GM18511 (cell line): ENCODE results near the gene ZMAT5.

Source experiments
- ATAC-seq: cut with Tn5 transposase; IDR thresholded peaks from one replicate; pipeline ENCODE4 v1.9.1; 2021; ENCODE audit warnings: mild to moderate bottlenecking, moderate library complexity; ENCODE audit not compliant: unreplicated experiment

ZMAT5 gene

DNA sequence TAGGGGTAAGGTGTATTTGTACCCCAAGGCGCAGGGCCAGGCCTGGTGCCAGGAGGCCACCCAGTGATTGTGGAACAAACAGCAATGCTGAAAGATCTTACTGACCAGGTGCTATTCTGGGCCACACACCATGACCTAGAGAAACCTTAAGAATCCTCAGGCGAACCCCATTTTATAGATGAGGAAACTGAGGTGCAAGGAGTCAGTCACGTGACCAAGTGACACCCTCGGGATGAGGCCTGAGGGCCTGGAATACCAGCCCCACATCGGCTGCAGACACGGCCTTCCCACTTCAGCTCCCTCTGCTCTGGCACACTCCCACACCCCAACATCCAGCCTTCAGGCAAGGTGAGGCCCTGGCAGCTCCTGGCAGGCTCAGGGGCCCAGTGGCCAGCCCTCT lies 33.9 kb downstream of the ZMAT5 start:
- ATAC-seq: no peak

DNA sequence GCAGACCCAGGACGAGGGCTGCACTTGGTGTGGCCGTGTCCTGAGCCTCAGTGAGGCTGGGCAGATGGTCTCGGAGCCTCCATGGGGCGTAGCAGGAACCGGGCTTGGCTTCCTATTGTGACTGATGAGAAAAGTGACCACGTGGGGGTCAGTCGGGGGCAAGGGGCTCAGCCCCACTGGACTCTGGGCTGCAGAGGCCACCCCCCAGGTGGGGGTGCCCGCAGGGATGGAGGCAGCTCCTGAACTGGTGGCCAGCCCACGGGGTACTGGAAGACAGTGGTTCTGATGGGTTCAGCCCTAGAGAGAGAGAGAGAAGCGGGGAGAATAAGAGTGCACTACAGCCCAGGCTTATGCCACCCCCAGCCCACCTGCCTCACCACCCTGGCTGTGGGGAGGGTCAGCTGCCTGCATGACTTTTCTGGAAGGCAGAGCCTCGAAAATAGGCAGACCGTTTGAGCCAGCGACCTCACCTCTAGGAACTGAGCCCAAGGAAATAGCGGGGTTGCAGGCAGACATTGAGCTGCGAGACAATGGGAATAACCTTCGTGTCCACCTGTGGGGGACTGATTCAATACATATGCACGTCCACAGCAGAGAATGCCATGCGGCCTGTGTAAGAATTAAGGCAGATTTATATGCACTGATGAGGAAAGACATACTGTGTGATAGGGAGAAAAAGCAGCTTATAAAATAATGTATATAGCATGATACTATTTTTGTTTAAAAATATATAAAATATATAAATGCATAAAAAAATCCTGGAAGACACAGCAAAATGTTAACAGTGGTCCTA lies 35.6 kb downstream of the ZMAT5 start:
- ATAC-seq: no peak

DNA sequence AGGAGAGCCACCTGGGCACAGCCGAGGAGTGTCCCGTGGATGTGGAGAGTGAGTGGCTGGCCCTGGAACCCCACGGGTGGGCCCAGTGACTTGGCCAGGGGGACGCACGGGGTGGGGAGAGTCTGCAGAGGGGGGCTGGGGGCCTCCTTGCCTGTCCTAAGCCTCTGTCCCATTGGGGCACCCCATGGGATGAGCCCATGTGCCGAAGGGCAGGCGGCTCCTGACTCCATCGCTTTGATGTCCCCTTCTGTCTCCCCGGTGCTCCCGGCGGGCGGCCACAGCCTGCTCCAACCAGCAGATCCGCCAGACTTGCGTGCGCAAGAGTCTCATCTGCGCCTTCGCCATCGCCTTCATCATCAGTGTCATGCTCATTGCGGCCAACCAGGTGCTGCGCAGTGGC lies 37.6 kb downstream of the ZMAT5 start:
- ATAC-seq: no peak

DNA sequence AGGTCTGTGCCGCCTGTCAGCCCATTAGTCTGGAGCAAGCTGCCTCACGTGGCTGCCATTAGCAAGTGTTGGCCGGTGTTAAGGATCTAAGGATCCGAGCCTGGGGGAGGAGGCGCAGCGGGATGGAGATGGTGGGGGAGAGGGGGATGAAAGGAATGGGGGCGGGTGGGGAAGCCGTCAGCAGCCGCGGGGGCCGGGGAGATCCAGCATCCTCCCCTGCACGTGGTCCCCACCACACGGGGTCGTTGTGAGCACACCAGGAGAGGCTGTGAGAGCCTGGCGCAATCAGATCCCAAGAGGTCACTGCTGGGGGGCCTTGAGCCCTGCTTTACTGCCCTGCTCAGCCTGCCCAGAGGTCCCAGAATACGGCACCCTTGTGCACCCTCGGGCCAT lies 39.7 kb downstream of the ZMAT5 start:
- no peak for ATAC-seq

DNA sequence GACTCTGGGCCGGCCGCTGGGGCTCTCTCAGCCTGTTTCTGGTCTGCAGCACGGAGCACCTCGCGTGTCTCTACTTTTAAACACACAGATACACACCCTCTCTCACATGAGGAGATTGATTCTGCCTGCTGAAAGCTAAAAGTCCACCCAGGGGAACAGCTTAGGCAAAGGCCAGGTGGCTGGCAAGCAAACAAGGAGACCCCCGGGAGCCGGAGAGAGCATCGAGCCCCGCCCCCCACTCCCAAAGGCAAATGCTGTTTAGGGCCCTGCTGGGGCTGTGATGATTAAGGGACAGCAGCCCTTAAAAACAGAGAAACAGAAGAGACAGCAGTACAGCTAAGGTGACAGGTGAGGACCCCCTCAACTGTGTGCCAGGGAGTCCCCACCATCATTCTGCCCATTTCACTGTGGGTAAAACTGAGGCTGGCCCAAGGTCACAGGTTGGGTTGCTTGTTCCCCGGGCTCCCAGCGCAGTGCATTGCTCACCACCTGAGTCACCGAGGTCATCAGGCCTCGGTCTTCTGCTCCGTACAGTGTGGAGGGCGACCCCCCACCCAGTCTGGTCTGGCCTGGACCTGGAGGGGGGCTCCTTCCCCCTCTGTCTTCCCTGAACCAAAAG lies 40.2 kb downstream of the ZMAT5 start:
- no peak for ATAC-seq

DNA sequence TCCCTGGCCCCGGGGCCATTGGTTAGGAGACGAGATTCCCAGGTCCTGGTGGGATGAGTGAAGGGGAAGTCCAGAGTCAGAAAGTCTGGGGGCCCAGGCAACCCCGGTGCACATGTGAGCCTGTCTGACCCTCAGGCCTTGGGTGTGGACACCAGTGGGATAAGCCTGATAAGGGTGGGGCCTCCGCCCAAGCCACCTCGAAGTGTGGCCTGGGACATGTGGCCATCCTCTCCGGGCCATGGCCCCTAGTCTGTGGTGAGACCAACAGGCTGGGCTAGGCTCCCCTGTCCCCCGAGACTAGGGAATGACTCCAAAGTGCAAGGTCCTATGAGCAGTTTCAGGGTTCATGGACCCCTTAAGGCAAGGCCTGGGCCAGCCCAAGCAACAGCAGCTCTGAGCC lies 40.7 kb downstream of the ZMAT5 start:
- no peak for ATAC-seq

DNA sequence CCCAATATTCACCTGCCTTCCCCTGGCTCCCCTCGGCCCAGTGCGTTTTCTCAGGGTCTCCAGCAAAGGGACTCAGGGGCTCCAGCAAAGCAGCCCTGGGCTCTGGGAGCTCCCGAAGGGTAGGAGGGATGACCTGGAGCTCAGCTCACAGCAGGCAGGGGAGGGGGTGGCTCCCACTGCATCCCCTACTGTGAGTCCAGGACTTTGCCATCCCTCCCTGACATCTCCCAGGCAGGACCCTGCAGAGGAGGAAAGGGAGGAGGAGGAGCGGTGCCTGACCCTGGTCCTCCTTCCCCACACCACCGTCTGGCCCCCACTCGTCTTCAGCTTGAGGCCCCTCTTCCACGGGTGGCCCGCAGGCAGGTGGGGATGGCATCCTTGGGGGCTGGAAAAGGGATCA lies 42.0 kb downstream of the ZMAT5 start:
- ATAC-seq: no peak

DNA sequence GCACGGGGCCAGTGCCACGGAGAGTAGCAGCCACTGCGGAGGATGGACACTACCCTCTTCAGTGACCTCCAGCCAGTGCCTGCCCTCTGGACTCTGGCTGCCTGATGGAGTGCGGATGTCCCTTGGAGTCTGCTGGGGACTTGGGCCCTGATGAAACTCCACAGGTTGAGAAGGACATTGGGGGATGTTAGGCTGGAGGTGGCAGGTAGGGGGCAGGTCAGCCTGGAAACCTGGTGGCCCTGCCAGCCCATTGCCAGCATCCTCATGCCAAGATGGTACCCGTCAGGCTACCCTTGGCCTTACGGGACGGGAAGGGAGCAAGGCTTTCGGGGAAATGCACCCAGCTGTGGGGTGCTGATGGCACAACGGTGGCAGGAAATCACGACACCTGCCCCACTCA lies 43.0 kb downstream of the ZMAT5 start:
- no peak for ATAC-seq

DNA sequence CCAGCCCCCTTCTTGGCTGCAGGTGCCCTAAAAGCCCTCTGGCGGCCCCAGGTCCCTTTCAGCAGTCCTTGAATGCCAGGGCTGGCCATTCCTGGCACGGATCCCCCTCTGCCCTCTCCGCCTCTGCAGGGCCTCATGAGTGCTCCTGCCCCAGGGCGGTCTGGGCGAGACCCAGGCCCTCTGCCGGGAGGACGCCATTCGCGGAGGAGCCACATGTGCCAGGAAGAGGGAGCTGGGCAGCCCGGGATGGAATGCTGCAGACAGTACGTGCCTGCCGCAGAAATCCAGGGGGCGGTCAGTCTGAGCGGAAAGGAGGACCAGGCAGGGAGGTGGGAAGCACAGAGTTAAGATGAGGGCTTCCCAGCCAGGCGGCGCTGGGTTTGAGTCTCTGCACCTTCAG lies 44.2 kb downstream of the ZMAT5 start:
- ATAC-seq: no peak

DNA sequence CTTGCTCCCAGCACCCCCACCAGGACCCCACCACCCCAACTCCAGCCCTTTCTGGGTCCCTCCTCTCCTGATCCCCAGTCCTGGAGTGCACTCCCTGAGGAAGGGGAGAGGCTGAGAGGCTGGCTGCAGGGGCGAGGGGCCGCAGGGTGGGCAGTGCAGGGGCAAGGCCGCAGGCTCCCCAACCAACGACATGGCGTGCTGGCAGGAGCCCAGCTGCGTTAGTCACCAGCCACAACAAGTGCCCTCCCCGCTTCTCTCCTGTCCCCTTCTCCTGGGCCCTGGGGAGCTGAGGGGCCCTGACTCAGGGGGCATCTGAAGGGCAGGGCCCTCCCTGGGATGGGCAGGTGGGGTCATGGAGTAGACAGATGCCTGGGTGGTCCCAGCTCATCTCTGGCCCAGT lies 44.7 kb downstream of the ZMAT5 start:
- no peak for ATAC-seq

DNA sequence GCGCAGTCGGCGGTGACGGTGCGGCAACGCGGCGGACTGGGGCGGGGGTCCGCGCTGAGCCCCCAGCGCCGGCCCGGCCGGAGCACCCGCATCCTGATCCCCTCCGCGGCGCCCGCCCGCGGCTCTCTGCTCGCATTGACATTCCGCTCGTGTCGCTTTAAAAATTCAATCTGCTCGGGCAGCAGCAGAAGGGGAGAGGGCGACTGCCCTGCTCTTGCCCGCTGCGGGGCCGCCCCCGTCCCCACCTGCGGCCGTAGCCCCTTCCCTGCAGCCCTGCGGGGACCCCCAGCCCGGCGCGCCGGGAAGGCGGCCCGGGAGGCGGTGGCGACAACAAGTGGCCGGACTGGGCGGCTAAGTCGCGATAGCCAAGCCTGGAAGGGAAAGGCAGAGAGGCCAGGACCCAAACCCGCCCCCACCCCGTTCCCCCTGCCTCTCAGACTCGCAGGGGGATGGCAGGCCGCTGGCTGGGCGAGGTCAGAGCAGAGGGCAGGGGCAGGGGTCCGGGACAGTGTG lies 45.9 kb downstream of the ZMAT5 start:
- ATAC-seq: no peak

DNA sequence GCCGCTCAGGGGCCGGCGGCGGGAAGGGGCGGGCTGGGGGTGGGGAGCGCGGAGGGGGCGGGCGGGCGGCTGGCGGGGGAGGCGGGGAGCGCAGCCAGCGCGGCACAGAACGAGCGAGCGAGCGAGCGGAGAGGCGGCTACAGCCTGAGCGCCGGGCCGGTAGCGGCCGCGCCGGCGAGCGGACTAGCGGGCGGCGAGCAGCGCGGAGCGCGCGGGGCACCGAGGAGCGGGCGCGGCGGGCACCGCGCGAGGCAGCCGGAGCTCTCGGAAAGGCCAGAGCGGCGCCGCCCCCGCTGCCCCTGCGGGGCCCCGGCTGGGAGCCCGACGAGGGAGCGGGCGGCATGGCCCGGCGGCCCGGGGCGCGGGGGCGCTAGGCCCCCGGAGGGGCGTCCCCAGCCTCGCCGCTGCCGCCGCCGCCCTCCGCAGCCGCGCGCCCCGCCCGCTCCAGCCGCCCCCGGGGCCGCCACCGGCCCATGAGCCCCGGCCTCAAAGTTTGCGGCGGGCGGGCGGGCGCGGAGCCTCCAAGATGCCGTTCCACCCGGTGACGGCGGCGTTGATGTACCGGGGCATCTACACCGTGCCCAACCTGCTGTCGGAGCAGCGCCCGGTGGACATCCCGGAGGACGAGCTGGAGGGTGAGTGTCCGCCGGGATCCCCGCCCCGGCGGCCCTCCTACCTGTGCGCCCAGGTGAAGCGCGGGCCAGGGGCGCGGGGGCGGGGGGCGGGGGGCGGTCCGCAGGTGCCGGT lies 46.7 kb downstream of the ZMAT5 start, which contains the start of gene CABP7:
Gene CABP7 (plus strand): TSS at position 105 of the 747 bp plus-strand sequence. CDS start 422 bp downstream, at position 527.
- ATAC-seq: no peak

DNA sequence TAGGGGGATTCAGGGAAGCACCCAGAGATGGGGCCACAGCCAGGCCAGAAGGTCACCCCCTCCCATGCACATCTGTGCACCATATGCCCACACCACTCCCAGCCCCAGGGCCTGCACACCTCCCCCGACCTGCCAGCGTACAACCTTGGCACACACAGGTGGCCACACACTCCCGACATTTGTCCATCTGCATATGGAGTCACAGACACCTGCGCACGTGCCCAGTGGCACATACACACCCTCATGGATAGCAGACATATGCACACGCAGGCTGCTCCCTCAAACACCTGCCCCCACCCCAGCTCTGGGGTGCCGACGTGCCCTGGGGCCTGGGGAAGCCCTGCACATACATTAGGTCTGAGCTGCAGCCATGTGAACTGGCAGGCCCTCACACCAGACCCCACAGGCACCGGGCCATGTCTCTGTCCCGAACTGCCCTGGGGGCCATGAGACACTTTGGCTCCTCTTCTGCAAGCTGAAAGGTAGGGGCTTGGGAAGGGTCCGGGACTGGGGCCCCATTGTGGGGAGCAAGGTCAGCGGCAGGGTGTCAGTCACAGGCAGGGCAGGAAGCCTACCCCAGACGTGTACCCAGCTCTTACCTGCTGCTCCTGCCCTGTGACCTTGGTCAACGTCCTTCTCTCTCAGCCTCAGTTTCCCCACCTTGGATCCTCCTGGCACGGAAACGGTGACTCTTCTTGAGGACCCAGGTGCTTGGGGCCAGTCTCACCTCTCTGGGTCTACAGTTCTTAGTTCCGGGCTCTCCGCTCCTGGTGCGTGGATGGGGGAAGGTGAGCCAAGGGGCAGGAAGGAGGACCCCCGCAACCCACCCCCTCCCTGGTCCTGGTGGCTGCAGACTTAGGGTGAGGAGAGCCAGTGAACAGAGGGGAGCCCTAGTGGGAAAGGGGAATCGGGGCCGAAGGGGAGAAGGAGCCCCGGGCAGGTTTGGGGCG lies 47.6 kb downstream of the ZMAT5 start:
- ATAC-seq: no peak

DNA sequence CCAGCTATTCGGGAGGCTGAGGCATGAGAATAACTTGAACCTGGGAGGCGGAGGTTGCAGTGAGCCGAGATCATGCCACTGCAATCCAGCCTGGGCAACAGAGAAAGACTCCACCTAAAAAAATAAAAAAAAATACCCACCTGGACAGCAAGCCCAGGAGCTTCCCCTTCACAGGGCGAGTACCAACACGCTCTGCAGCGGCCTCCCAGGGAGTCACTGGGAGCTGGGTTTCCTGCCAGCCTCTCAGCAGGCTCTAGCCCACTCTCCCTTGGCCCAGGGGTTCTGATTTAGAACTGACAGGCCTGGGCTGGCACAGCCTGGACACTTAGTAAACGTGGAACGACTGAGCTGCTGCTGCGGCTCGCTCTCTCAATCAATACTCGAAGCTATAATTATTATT lies 49.0 kb downstream of the ZMAT5 start:
- no peak for ATAC-seq

DNA sequence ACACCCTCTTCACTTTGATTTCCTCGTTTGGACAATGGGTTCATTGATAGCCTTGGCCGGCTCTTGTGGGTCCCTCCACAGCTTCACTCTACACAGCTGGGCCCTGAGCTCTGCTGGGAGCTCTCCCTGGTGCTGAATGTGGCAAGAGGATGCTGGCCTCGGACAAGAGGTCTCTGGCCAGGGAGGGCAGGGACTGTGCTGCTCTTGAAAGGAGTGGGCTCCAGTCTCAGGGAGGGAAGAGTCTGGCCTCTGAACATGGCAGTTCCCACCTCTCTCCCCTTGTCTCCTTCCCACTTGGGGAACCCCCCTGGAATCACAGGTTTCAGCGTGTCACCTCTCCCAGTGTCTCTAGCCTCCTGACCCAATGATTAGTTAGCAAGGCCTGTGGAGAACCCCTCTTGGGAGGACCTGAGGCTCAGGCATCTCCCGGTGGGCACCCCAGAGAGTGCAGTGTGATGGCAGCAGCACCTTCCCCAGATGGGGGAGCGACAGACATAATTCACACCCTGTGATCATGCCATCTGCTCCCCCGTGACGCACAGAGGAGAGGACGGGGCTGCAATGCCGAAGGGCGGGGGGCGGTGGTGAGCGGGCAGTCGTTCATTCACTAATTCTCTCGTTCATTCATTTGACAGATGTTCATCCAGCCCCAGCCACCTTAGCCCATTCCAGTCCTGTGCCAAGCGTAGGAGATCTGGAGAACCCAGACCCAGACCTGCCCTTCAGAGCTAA lies 49.8 kb downstream of the ZMAT5 start:
- no peak for ATAC-seq

DNA sequence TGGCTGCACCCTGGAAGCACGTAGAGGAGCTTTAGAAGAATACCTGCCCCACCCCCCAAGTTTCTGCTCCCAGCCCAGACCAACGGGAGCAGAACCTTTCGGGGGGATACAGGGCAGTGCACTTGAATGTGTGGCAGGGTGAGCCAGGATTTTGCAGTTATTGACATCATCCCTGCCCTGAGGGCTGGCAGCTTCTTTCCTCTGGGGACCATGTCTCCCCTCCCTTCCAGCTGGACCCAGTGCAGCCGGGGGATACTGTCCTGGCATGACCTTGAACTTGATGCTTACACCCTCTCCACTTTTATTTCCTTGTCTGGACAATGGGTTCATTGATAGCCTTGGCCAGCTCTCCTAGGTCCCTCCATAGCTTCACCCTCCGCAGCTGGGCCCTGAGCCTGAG lies 51.1 kb downstream of the ZMAT5 start:
- no peak for ATAC-seq

DNA sequence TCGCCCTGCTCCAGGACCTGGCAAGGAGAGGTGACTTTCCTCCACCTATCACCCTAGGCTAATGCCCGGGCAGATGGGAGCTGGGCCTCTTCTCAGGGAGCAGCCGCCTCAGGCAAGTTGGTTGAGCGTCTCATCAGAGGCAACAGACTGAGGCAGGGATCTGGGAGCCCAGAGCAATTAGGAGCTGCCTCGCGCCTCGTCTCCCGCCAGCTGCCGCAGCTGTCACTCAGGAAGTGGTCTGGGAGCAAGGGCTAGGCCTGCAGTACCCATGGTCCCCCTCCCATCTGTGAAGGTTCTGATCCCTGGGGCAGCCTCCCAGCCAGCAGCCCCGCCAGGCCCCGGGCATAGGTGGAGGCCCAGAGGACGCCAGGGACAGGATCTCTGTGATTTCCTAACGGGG lies 51.6 kb downstream of the ZMAT5 start:
- ATAC-seq: no peak

DNA sequence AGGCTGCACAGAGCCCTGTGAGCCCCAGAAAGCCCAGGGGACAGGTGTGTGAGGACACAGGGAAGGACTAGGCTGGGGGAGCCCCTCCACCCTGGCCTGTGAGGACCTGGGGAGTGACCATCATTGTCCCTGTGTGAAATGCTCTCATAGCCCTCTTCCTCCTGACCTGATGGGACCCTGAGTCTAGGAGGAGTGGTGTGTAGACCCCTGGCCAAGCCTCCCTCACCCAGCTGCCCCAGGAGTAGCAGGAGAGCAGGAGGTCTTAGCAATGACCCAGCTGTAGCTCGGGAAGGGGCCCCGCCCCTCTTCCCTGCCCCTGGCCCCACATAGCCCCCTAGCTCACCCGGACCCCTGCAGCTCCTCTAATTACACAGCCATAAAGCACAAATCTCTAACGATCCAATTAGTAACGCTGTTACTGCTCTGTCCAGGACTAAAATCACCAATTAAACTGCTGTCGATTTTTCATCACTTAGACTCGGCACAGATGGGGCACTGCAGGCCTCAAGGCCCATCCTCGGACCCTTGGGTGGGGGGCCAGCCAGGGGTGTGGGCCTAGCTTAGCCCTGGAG lies 53.6 kb downstream of the ZMAT5 start:
- no peak for ATAC-seq

DNA sequence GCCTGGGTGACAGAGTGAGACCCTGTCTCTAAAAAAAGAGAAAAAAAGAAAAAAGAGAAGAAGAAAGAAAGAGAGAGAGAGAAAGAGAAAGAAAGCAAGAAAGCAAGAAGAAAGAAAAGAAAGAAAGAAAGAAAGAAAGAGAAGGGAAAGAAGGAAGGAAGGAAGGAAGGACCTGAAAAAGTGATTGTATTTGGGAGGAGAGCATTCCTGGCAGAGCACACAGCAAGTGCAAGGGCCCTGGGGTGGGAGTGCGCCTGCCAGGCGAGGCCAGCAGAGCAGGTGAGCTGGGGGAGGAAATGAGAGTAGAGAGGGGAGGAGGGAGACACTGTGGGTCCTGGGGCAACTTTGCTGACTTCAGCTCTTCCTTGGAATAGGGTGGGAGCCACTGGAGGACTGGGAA lies 54.7 kb downstream of the ZMAT5 start:
- no peak for ATAC-seq
